OCI-LY1 (cell line): Measurements from ENCODE around the gene GOLGA3.

Source experiments
- H2AFZ ChIP-seq: fragments of 200-600 bp; sonication (generic), shearing (Covaris generic); 2 replicates; pipeline ENCODE4 v1.6.0; 2014; ENCODE audit warnings: antibody characterized with exemption, mild to moderate bottlenecking, low read length
- H3F3A ChIP-seq: fragments of 200-600 bp; sonication (generic), shearing (Covaris generic); 2 replicates; pipeline ENCODE4 v1.6.0; 2014; ENCODE audit warnings: mild to moderate bottlenecking, antibody characterized with exemption, low read length, moderate library complexity; ENCODE audit not compliant: insufficient read depth
- H3K27ac ChIP-seq: fragments of 200-600 bp; sonication (generic); 2 replicates; pipeline ENCODE4 v1.5.1; 2014; ENCODE audit warnings: low read length, mixed run types, mild to moderate bottlenecking, low read depth; ENCODE audit not compliant: poor library complexity, severe bottlenecking
- H3K27me3 ChIP-seq: fragments of 200-600 bp; sonication (generic); 2 replicates; pipeline ENCODE4 v1.6.0; 2014; ENCODE audit warnings: antibody characterized with exemption, mild to moderate bottlenecking, low read length, moderate library complexity; ENCODE audit not compliant: insufficient read depth
- H3K36me3 ChIP-seq: fragments of 200-600 bp; sonication (generic); 2 replicates; pipeline ENCODE4 v1.6.1; 2014; ENCODE audit warnings: mild to moderate bottlenecking, antibody characterized with exemption, low read length, moderate library complexity, mixed read lengths; ENCODE audit not compliant: insufficient read depth
- H3K4me1 ChIP-seq: fragments of 200-600 bp; sonication (generic); 2 replicates; pipeline ENCODE4 v1.5.1; 2014; ENCODE audit warnings: mild to moderate bottlenecking, low read length, moderate library complexity; ENCODE audit not compliant: insufficient read depth, severe bottlenecking
- H3K4me2 ChIP-seq: fragments of 200-600 bp; sonication (generic), shearing (Covaris generic); 2 replicates; pipeline ENCODE4 v1.6.1; 2014; ENCODE audit warnings: low read length
- H3K4me3 ChIP-seq: fragments of 200-600 bp; sonication (generic); 2 replicates; pipeline ENCODE4 v1.5.1; 2014; ENCODE audit warnings: low read length, low read depth, mild to moderate bottlenecking, mixed read lengths; ENCODE audit not compliant: poor library complexity, severe bottlenecking
- H3K79me2 ChIP-seq: fragments of 200-600 bp; shearing (Covaris generic); 2 replicates; pipeline ENCODE4 v1.6.1; 2016; ENCODE audit warnings: mixed run types, low read length, mixed read lengths; ENCODE audit not compliant: insufficient read depth
- H3K9ac ChIP-seq: fragments of 200-600 bp; sonication (generic), shearing (Covaris generic); 2 replicates; pipeline ENCODE4 v1.6.1; 2014; ENCODE audit warnings: mild to moderate bottlenecking, low read length, mixed read lengths
- H3K9me2 ChIP-seq: fragments of 200-600 bp; sonication (generic), shearing (Covaris generic); 2 replicates; pipeline ENCODE4 v1.6.1; 2014; ENCODE audit warnings: low read depth, mild to moderate bottlenecking, low read length, mixed read lengths
- H3K9me3 ChIP-seq: fragments of 200-600 bp; shearing (Covaris generic); 2 replicates; pipeline ENCODE4 v1.6.1; 2014; ENCODE audit warnings: low read length, mixed read lengths
- H4K20me1 ChIP-seq: fragments of 200-600 bp; sonication (generic), shearing (Covaris generic); 2 replicates; pipeline ENCODE4 v1.6.0; 2016; ENCODE audit warnings: mild to moderate bottlenecking, low read length; ENCODE audit not compliant: insufficient read depth
- CTCF ChIP-seq: fragments of 200-600 bp; sonication (generic), shearing (Covaris generic); IDR thresholded peaks from 2 replicates; pipeline ENCODE4 v1.5.1; 2017; ENCODE audit warnings: mild to moderate bottlenecking, antibody characterized with exemption, low read length, moderate library complexity, mixed read lengths
- EZH2 ChIP-seq: fragments of 200-600 bp; sonication (generic), shearing (Covaris generic); IDR thresholded peaks from 2 replicates; pipeline ENCODE4 v1.8.0; 2017; ENCODE audit warnings: borderline replicate concordance, mixed run types, mild to moderate bottlenecking, antibody characterized with exemption, low read length, moderate library complexity, mixed read lengths

Gene GOLGA3

GRCh38 chr12:132773077-132773955, 55.4 kb downstream of the GOLGA3 start:
- Histone ChIP-seq H2AFZ (no peak overlapping the region), H3F3A (peaks cover 21% of the 10 kb centered on the region), H4K20me1 (no peaks in the 10 kb centered on the region), H3K9me3 (no peaks in the 10 kb centered on the region), H3K4me3 (no peak overlapping the region), H3K4me1 (peaks cover 59% of the 10 kb centered on the region), H3K9me2 (no peaks in the 10 kb centered on the region), H3K36me3 (peaks cover 69% of the 10 kb centered on the region), H3K9ac (no peak overlapping the region; the same call in 1 of the 2 replicates), H3K4me2 (peak overlapping the region; percentile 9; the same call in 1 of the 2 replicates), H3K27ac (peak overlapping the region; percentile 99), H3K27me3 (no peaks in the 10 kb centered on the region), H3K79me2 (no peaks in the 10 kb centered on the region)
- TF ChIP-seq CTCF (no peak), EZH2 (no peak)

- Histone ChIP-seq H3K4me1 (peaks cover 66% of the 10 kb centered on the region), H3K9me3 (no peaks in the 10 kb centered on the region), H3K9ac (no peak overlapping the region; the same call in 1 of the 2 replicates), H2AFZ (no peak overlapping the region), H3K4me3 (no peak overlapping the region), H3K4me2 (peak overlapping the region; percentile 9; the same call in 1 of the 2 replicates), H3F3A (peaks cover 24% of the 10 kb centered on the region), H3K79me2 (no peaks in the 10 kb centered on the region), H3K27ac (peak overlapping the region; percentile 99), H4K20me1 (no peaks in the 10 kb centered on the region), H3K27me3 (no peaks in the 10 kb centered on the region), H3K36me3 (peaks cover 65% of the 10 kb centered on the region), H3K9me2 (no peaks in the 10 kb centered on the region)
- TF ChIP-seq EZH2 (no peak), CTCF (no peak)
Observed at GRCh38 chr12:132772606-132773005, 56.1 kb downstream of the GOLGA3 start.

DNA sequence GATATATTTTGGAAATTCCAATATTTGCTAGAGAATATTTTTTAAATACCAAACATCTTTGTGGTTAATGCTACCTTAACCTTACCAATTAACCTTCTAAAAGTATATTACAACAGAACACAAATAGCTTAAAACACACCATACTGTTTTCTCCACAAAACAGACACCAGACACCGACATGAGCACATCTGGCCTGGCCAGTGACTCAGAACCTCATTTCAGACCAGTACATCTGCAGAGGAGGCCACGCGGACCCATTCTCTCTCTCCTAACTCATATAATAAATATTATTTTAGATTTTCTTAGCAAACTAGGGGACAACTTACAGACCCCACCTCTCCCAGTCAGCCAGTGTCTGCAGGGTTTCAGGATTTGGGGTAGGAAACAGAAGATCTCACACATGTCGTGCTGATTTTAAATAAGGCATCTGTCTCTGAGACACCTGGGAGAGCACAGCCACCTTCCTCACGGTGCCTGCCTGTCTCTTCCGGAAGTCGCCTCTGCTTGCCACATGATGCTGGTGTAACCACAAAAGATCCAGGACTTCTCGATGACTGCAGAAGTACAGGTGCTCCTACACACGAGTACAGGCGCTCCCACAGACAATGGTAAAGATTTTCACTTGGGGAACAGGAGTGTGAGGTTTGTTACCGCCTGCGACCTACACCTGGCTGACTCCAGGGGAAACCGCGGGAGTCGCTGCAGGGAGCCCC, 57.4 kb downstream of the GOLGA3 start:
- Histone ChIP-seq H3K27me3 (no peaks in the 10 kb centered on the region), H2AFZ (no peak overlapping the region), H3K4me1 (peaks cover 79% of the 10 kb centered on the region), H3K79me2 (no peaks in the 10 kb centered on the region), H3F3A (peaks cover 25% of the 10 kb centered on the region), H3K4me3 (peak overlapping the region; percentile 53), H3K9me3 (no peaks in the 10 kb centered on the region), H3K27ac (peak overlapping the region; percentile 99), H3K9me2 (no peaks in the 10 kb centered on the region), H3K4me2 (peak overlapping the region; percentile 64), H4K20me1 (no peaks in the 10 kb centered on the region), H3K9ac (peak overlapping the region; percentile 74), H3K36me3 (peaks cover 52% of the 10 kb centered on the region)
- TF ChIP-seq EZH2 (no peak), CTCF (no peak)
